AG08396 (cell line): ENCODE measurements around the gene ATF7.

ENCODE experiments used
- DNase-seq: peaks from one replicate; pipeline ENCODE4 v3.0.0; 2012; ENCODE audit warnings: low spot score, mixed read lengths

Gene ATF7

GRCh38 chr12:53500776-53501614 is 125.2 kb downstream of the ATF7 start, which contains the start of gene TARBP2:
TARBP2 (plus strand) TSS chr12:53501283; CDS start chr12:53501409, 126 bp downstream.
- DNase-seq: peak; percentile 97

GRCh38 chr12:53500142-53500775 is 125.9 kb downstream of the ATF7 start:
- peak; percentile 63 for DNase-seq

- DNase-seq: peak; percentile 57
These were observed 126.7 kb downstream of the ATF7 start, which contains the start of gene MAP3K12 for GRCh38 chr12:53499266-53500141. MAP3K12 (minus strand) TSS chr12:53499458; CDS start chr12:53487391, 12,067 bp downstream.

- DNase-seq: no peak
These were observed 127.9 kb downstream of the ATF7 start for GRCh38 chr12:53498235-53498630.

GRCh38 chr12:53497461-53497860 is 128.7 kb downstream of the ATF7 start:
- DNase-seq: no peak

- DNase-seq: no peak
These were observed 129.5 kb downstream of the ATF7 start for GRCh38 chr12:53496752-53497032.

GRCh38 chr12:53495903-53496751 is 130.1 kb downstream of the ATF7 start:
- peak; percentile 39 for DNase-seq

GRCh38 chr12:53493610-53494391 is 132.4 kb downstream of the ATF7 start:
- no peak for DNase-seq

GRCh38 chr12:53492830-53493609 is 133.2 kb downstream of the ATF7 start:
- DNase-seq: peak; percentile 91

- no peak for DNase-seq
These were observed 134.0 kb downstream of the ATF7 start for GRCh38 chr12:53492188-53492587.

GRCh38 chr12:53489242-53489864 is 136.8 kb downstream of the ATF7 start:
- DNase-seq: no peak

GRCh38 chr12:53486736-53487487 is 139.3 kb downstream of the ATF7 start:
- DNase-seq: no peak

- DNase-seq: no peak
These were observed 140.0 kb downstream of the ATF7 start for GRCh38 chr12:53485955-53486735.

- no peak for DNase-seq
These were observed 141.3 kb downstream of the ATF7 start for GRCh38 chr12:53484686-53485575.

- DNase-seq: no peak
These were observed 142.2 kb downstream of the ATF7 start for GRCh38 chr12:53483979-53484377.

GRCh38 chr12:53483225-53483978 is 142.8 kb downstream of the ATF7 start:
- DNase-seq: no peak
